GM21360 (cell line): ENCODE measurements around the gene ATP2C1.

Experiments used
- ATAC-seq: cut with Tn5 transposase; IDR thresholded peaks from one replicate; pipeline ENCODE4 v1.9.1; 2021; ENCODE audit warnings: mild to moderate bottlenecking, moderate library complexity; ENCODE audit not compliant: unreplicated experiment

The ATP2C1 gene

GRCh38 chr3:130933801-130934345 is 40.0 kb downstream of the ATP2C1 start:
- ATAC-seq, result no peak

- no peak for ATAC-seq
Observed at GRCh38 chr3:130934442-130935089, 40.7 kb downstream of the ATP2C1 start.

- no peak for ATAC-seq
Observed at GRCh38 chr3:130935761-130936492, 42.0 kb downstream of the ATP2C1 start.

- ATAC-seq, result no peak
Observed at GRCh38 chr3:130939753-130940152, 45.9 kb downstream of the ATP2C1 start.

GRCh38 chr3:130941793-130942192 is 47.9 kb downstream of the ATP2C1 start:
- ATAC-seq, result no peak

- ATAC-seq, result no peak
Observed at GRCh38 chr3:130946882-130947281, 53.0 kb downstream of the ATP2C1 start.

- ATAC-seq, result no peak
Observed at GRCh38 chr3:130948001-130948773, 54.3 kb downstream of the ATP2C1 start.

GRCh38 chr3:130948929-130949328 is 55.0 kb downstream of the ATP2C1 start:
- ATAC-seq, result no peak

- no peak for ATAC-seq
Observed at GRCh38 chr3:130950124-130950523, 56.2 kb downstream of the ATP2C1 start.

- no peak for ATAC-seq
Observed at GRCh38 chr3:130950641-130951040, 56.8 kb downstream of the ATP2C1 start.

- ATAC-seq, result no peak
Observed at GRCh38 chr3:130955481-130955880, 61.6 kb downstream of the ATP2C1 start.

- no peak for ATAC-seq
Observed at GRCh38 chr3:130956281-130956680, 62.4 kb downstream of the ATP2C1 start.

- no peak for ATAC-seq
Observed at GRCh38 chr3:130956721-130957120, 62.8 kb downstream of the ATP2C1 start.

- ATAC-seq, result no peak
Observed at GRCh38 chr3:130960139-130960795, 66.4 kb downstream of the ATP2C1 start.

- ATAC-seq, result no peak
Observed at GRCh38 chr3:130961458-130961857, 67.6 kb downstream of the ATP2C1 start.

- ATAC-seq, result no peak
Observed at GRCh38 chr3:130963444-130963843, 69.6 kb downstream of the ATP2C1 start.

- no peak for ATAC-seq
Observed at GRCh38 chr3:130963878-130964277, 70.0 kb downstream of the ATP2C1 start.

- ATAC-seq, result no peak
Observed at GRCh38 chr3:130967281-130967680, 73.4 kb downstream of the ATP2C1 start.

GRCh38 chr3:130968221-130968620 is 74.3 kb downstream of the ATP2C1 start:
- ATAC-seq, result no peak

GRCh38 chr3:130969621-130970020 is 75.7 kb downstream of the ATP2C1 start:
- ATAC-seq, result no peak

- no peak for ATAC-seq
Observed at GRCh38 chr3:130971208-130971607, 77.3 kb downstream of the ATP2C1 start.
